ENCODE measurements around the gene HK2.

Gene HK2

GRCh38 chr2:74877781-74878433 is 44.0 kb downstream of the HK2 start:
- Histone ChIP-seq H4K20me1 (ENCODE audit: insufficient read depth, low read length) (peaks cover 6% of the 10 kb centered on the region; the same call in 1 of the 2 replicates), H2AFZ (ENCODE audit: low read depth, low read length) (no peak overlapping the region), H3K27ac (ENCODE audit: low read length) (no peak overlapping the region), H3K36me3 (ENCODE audit: insufficient read depth, low read length) (peaks cover 98% of the 10 kb centered on the region), H3K4me1 (ENCODE audit: insufficient read depth, low read length) (no peaks in the 10 kb centered on the region), H3K4me3 (ENCODE audit: low read depth in 1 of 2, low read length in 2 of 2) (no peak overlapping the region), H3K9ac (ENCODE audit: low read depth, low read length) (no peak overlapping the region), H3K9me3 (ENCODE audit: insufficient read depth, low read length, severe bottlenecking) (no peaks in the 10 kb centered on the region), H3K79me2 (ENCODE audit: insufficient read depth, low read length) (no peaks in the 10 kb centered on the region), H3K4me2 (ENCODE audit: insufficient read depth, low read length) (no peak overlapping the region), H3K27me3 (ENCODE audit: insufficient read depth, low read length, poor library complexity) (no peaks in the 10 kb centered on the region)
- ATAC-seq (ENCODE audit: insufficient read depth, low read depth): no peak
- TF ChIP-seq EZH2 (IDR thresholded peaks at IDR 0.05; ENCODE audit: borderline replicate concordance, low read depth, low read length, severe bottlenecking): no peak
- no peak for TF ChIP-seq CTCF (IDR thresholded peaks at IDR 0.05; ENCODE audit: borderline replicate concordance, extremely low read depth, low read length, poor library complexity, severe bottlenecking)
- no peak for DNase-seq

GRCh38 chr2:74878551-74878950 is 44.6 kb downstream of the HK2 start:
- H3K36me3 ChIP-seq (ENCODE audit: insufficient read depth, low read length): peaks cover 98% of the 10 kb centered on the region
- TF ChIP-seq CTCF (IDR thresholded peaks at IDR 0.05; ENCODE audit: borderline replicate concordance, extremely low read depth, low read length, poor library complexity, severe bottlenecking) (no peak), EZH2 (IDR thresholded peaks at IDR 0.05; ENCODE audit: borderline replicate concordance, low read depth, low read length, severe bottlenecking) (no peak)
- no peak for ATAC-seq (ENCODE audit: insufficient read depth, low read depth)

GRCh38 chr2:74880054-74880728 is 46.3 kb downstream of the HK2 start:
- Histone ChIP-seq H2AFZ (ENCODE audit: low read depth, low read length) (no peak overlapping the region), H3K79me2 (ENCODE audit: insufficient read depth, low read length) (no peaks in the 10 kb centered on the region), H3K9ac (ENCODE audit: low read depth, low read length) (no peak overlapping the region), H3K4me3 (ENCODE audit: low read depth in 1 of 2, low read length in 2 of 2) (no peak overlapping the region), H3K4me2 (ENCODE audit: insufficient read depth, low read length) (no peak overlapping the region), H3K27me3 (ENCODE audit: insufficient read depth, low read length, poor library complexity) (no peaks in the 10 kb centered on the region), H3K9me3 (ENCODE audit: insufficient read depth, low read length, severe bottlenecking) (no peaks in the 10 kb centered on the region), H3K4me1 (ENCODE audit: insufficient read depth, low read length) (no peaks in the 10 kb centered on the region), H3K27ac (ENCODE audit: low read length) (no peak overlapping the region), H4K20me1 (ENCODE audit: insufficient read depth, low read length) (peaks cover 6% of the 10 kb centered on the region; the same call in 1 of the 2 replicates), H3K36me3 (ENCODE audit: insufficient read depth, low read length) (peaks cover 97% of the 10 kb centered on the region)
- TF ChIP-seq CTCF (IDR thresholded peaks at IDR 0.05; ENCODE audit: borderline replicate concordance, extremely low read depth, low read length, poor library complexity, severe bottlenecking) (no peak), EZH2 (IDR thresholded peaks at IDR 0.05; ENCODE audit: borderline replicate concordance, low read depth, low read length, severe bottlenecking) (no peak)
- ATAC-seq (ENCODE audit: insufficient read depth, low read depth) (no peak), DNase-seq (no peak)

More at GRCh38 chr2:74878551-74878950, 44.6 kb downstream of the HK2 start:
- Histone ChIP-seq H3K79me2 (ENCODE audit: insufficient read depth, low read length) (no peaks in the 10 kb centered on the region), H3K4me3 (ENCODE audit: low read depth in 1 of 2, low read length in 2 of 2) (no peak overlapping the region), H4K20me1 (ENCODE audit: insufficient read depth, low read length) (peaks cover 6% of the 10 kb centered on the region; the same call in 1 of the 2 replicates), H3K9ac (ENCODE audit: low read depth, low read length) (no peak overlapping the region), H3K27me3 (ENCODE audit: insufficient read depth, low read length, poor library complexity) (no peaks in the 10 kb centered on the region), H3K9me3 (ENCODE audit: insufficient read depth, low read length, severe bottlenecking) (no peaks in the 10 kb centered on the region), H3K27ac (ENCODE audit: low read length) (no peak overlapping the region), H3K4me2 (ENCODE audit: insufficient read depth, low read length) (no peak overlapping the region), H3K4me1 (ENCODE audit: insufficient read depth, low read length) (no peaks in the 10 kb centered on the region), H2AFZ (ENCODE audit: low read depth, low read length) (no peak overlapping the region)
- no peak for DNase-seq

Measured in DND-41 (cell line).